HepG2 (cell line): Measurements from ENCODE around the gene CCNQ.

Experiments
- ETV6 ChIP-seq: sonication (generic); formaldehyde crosslinking; conservative IDR thresholded peaks from 2 replicates; pipeline ENCODE4 v1.4.0; 2020; ENCODE audit warnings: missing genetic modification reagents
- ISL2 ChIP-seq: sonication (generic); formaldehyde crosslinking; IDR thresholded peaks from 2 replicates; pipeline ENCODE4 v1.5.0; 2020; ENCODE audit warnings: missing genetic modification reagents
- JUND ChIP-seq: sonication (generic); formaldehyde crosslinking; IDR thresholded peaks from 2 replicates; pipeline ENCODE4 v1.8.0; 2022; ENCODE audit warnings: mild to moderate bottlenecking, missing genetic modification reagents
- KAT8 ChIP-seq: IDR thresholded peaks from 2 replicates; pipeline ENCODE4 v1.6.1; 2016; ENCODE audit warnings: missing genetic modification reagents, missing compliant biosample characterization
- PCBP1 ChIP-seq: fragments of 200-400 bp; formaldehyde crosslinking; IDR thresholded peaks from 2 replicates; pipeline ENCODE4 v1.6.1; 2017; ENCODE audit warnings: mild to moderate bottlenecking, low read depth, low read length, borderline replicate concordance
- POLR2A ChIP-seq, 2 experiments: IDR thresholded peaks; 2 replicates each; pipeline ENCODE4 v1.6.1; 2011; ENCODE audit warnings: low read depth in 2 of 2, low read length in 2 of 2, mild to moderate bottlenecking in 1 of 2, moderate library complexity in 1 of 2; ENCODE audit not compliant: insufficient read depth in 1 of 2
- RCOR2 ChIP-seq: IDR thresholded peaks from 2 replicates; pipeline ENCODE4 v1.6.1; 2016; ENCODE audit warnings: missing biosample characterization, missing genetic modification reagents
- SATB2 ChIP-seq: sonication (generic); formaldehyde crosslinking; IDR thresholded peaks from 2 replicates; pipeline ENCODE4 v1.5.0; 2020; ENCODE audit warnings: missing genetic modification reagents
- ZNF546 ChIP-seq: sonication (generic); formaldehyde crosslinking; conservative IDR thresholded peaks from 2 replicates; pipeline ENCODE4 v1.8.1; 2023; ENCODE audit warnings: mild to moderate bottlenecking, missing genetic modification reagents
- ZSCAN22 ChIP-seq: sonication (generic); formaldehyde crosslinking; IDR thresholded peaks from 2 replicates; pipeline ENCODE4 v1.4.0; 2020; ENCODE audit warnings: mild to moderate bottlenecking, missing genetic modification reagents
- TF ChIP-seq, protein P1 (sequence below): sonication (generic); formaldehyde crosslinking; IDR thresholded peaks from 2 replicates; pipeline ENCODE4 v1.9.0; 2022; ENCODE audit warnings: low read depth, missing genetic modification reagents
- TF ChIP-seq, protein P2 (sequence below): sonication (generic); formaldehyde crosslinking; IDR thresholded peaks from 2 replicates; pipeline ENCODE4 v1.4.0; 2020; ENCODE audit warnings: mild to moderate bottlenecking, missing genetic modification reagents
- TF ChIP-seq, protein P3 (sequence below): sonication (generic); formaldehyde crosslinking; IDR thresholded peaks from 2 replicates; pipeline ENCODE4 v1.4.0; 2020; ENCODE audit warnings: missing genetic modification reagents

DNA sequence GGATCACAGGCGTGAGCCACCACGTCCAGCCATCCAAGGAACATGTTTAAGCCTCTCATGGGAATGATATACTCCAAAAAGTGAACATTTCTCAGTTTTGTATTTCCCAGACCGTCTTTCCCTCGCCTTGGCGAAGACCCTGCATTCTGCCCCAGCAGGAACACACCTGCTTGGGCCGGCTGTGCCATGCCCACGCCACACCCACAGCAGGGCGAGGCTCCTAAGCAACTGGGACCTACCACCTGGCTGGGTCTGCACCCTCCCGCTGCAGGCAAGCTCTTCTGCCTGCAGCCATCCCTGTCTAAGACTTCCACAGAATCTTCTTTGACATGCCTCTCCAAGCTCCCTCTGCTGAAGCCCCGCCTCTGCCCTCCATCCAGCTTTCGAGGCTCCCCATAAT, 3.6 kb downstream of the CCNQ start:
- TF ChIP-seq SATB2 (CRISPR knock-in tag) = no peak
- TF ChIP-seq, protein P1, sequence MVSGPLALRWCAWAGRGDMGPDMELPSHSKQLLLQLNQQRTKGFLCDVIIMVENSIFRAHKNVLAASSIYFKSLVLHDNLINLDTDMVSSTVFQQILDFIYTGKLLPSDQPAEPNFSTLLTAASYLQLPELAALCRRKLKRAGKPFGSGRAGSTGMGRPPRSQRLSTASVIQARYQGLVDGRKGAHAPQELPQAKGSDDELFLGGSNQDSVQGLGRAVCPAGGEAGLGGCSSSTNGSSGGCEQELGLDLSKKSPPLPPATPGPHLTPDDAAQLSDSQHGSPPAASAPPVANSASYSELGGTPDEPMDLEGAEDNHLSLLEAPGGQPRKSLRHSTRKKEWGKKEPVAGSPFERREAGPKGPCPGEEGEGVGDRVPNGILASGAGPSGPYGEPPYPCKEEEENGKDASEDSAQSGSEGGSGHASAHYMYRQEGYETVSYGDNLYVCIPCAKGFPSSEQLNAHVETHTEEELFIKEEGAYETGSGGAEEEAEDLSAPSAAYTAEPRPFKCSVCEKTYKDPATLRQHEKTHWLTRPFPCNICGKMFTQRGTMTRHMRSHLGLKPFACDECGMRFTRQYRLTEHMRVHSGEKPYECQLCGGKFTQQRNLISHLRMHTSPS (CRISPR knock-in tag) = no peak
- TF ChIP-seq ZNF546 (CRISPR knock-in tag) = no peak
- no peak for TF ChIP-seq JUND (CRISPR knock-in tag)
- no peak for TF ChIP-seq KAT8 (CRISPR knock-in tag)
- TF ChIP-seq ISL2 (CRISPR knock-in tag) = no peak
- TF ChIP-seq, protein P2, sequence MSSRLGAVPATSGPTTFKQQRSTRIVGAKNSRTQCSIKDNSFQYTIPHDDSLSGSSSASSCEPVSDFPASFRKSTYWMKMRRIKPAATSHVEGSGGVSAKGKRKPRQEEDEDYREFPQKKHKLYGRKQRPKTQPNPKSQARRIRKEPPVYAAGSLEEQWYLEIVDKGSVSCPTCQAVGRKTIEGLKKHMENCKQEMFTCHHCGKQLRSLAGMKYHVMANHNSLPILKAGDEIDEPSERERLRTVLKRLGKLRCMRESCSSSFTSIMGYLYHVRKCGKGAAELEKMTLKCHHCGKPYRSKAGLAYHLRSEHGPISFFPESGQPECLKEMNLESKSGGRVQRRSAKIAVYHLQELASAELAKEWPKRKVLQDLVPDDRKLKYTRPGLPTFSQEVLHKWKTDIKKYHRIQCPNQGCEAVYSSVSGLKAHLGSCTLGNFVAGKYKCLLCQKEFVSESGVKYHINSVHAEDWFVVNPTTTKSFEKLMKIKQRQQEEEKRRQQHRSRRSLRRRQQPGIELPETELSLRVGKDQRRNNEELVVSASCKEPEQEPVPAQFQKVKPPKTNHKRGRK (CRISPR knock-in tag) = no peak
- no peak for TF ChIP-seq RCOR2
- TF ChIP-seq PCBP1 = no peak
- TF ChIP-seq POLR2A (IDR thresholded peaks at IDR 0.05; ENCODE audit: insufficient read depth in 1 of 2, low read depth in 2 of 2, low read length in 2 of 2) = no peak
- TF ChIP-seq, protein P3, sequence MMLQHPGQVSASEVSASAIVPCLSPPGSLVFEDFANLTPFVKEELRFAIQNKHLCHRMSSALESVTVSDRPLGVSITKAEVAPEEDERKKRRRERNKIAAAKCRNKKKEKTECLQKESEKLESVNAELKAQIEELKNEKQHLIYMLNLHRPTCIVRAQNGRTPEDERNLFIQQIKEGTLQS = no peak
- no peak for TF ChIP-seq ZSCAN22 (CRISPR knock-in tag)
- TF ChIP-seq ETV6 (CRISPR knock-in tag) = no peak
